GM19397 (cell line): ENCODE measurements around the gene ZNF620.
"Not testable (repeated sequence)": the region's sequence is repeated elsewhere in the genome, so short reads cannot be mapped to it uniquely, and the experiment has no call there.

Experiments
- ATAC-seq: cut with Tn5 transposase; IDR thresholded peaks from one replicate; pipeline ENCODE4 v1.9.1; 2021; ENCODE audit warnings: mild to moderate bottlenecking, moderate library complexity; ENCODE audit not compliant: unreplicated experiment

ZNF620 gene

GRCh38 chr3:40499952-40500351 is 5.9 kb upstream of the ZNF620 start:
- no peak for ATAC-seq

GRCh38 chr3:40502034-40502433 is 3.8 kb upstream of the ZNF620 start:
- ATAC-seq = no peak

- ATAC-seq = no peak
Measured at GRCh38 chr3:40504636-40505430, 1.0 kb upstream of the ZNF620 start.

- ATAC-seq = no peak
Measured at GRCh38 chr3:40511031-40511718, 5.3 kb downstream of the ZNF620 start.

- ATAC-seq = no peak
Measured at GRCh38 chr3:40516201-40516600, 10.4 kb downstream of the ZNF620 start.

GRCh38 chr3:40518067-40518466 is 12.2 kb downstream of the ZNF620 start:
- no peak for ATAC-seq

GRCh38 chr3:40518848-40519247 is 13.0 kb downstream of the ZNF620 start:
- ATAC-seq = no peak

GRCh38 chr3:40521254-40521653 is 15.4 kb downstream of the ZNF620 start:
- ATAC-seq = no peak

- ATAC-seq = no peak
Measured at GRCh38 chr3:40523781-40524180, 17.9 kb downstream of the ZNF620 start.

- ATAC-seq = peak; percentile 15
Measured at GRCh38 chr3:40524222-40524567, 18.4 kb downstream of the ZNF620 start.

- ATAC-seq = peak; percentile 99
Measured at GRCh38 chr3:40524568-40525285, 18.9 kb downstream of the ZNF620 start, which contains the start of gene ZNF621. ZNF621 (plus strand) TSS chr3:40524960; CDS start chr3:40525841, 881 bp downstream.

GRCh38 chr3:40528426-40528825 is 22.6 kb downstream of the ZNF620 start:
- no peak for ATAC-seq

- no peak for ATAC-seq
Measured at GRCh38 chr3:40532252-40532651, 26.4 kb downstream of the ZNF620 start.

GRCh38 chr3:40534283-40534682 is 28.4 kb downstream of the ZNF620 start:
- ATAC-seq = no peak

GRCh38 chr3:40546816-40547215 is 41.0 kb downstream of the ZNF620 start:
- ATAC-seq = no peak

GRCh38 chr3:40550167-40550566 is 44.3 kb downstream of the ZNF620 start:
- ATAC-seq = no peak

- no peak for ATAC-seq
Measured at GRCh38 chr3:40557575-40558161, 51.8 kb downstream of the ZNF620 start.

- ATAC-seq = not testable (repeated sequence)
Measured at GRCh38 chr3:40562482-40562881, 56.6 kb downstream of the ZNF620 start.

- ATAC-seq = not testable (repeated sequence)
Measured at GRCh38 chr3:40565629-40566028, 59.8 kb downstream of the ZNF620 start.

GRCh38 chr3:40566694-40567093 is 60.9 kb downstream of the ZNF620 start:
- no peak for ATAC-seq
